CD14-positive monocyte (primary cell): Measurements from ENCODE around the gene KLHDC7B. TPM values are rescaled to one million over a fixed set of nuclear protein-coding genes. Genes with fewer than 3 reads are reported as not detected.

Experiments
- DNase-seq, 3 donors: peaks; one replicate each; pipeline ENCODE4 v3.0.0-alpha.2; 2011 to 2022
- H2AFZ ChIP-seq: 2 replicates; pipeline ENCODE4 v1.6.0; 2012; ENCODE audit warnings: mild to moderate bottlenecking, low read depth, low read length, inconsistent platforms; ENCODE audit not compliant: insufficient read depth, poor library complexity, severe bottlenecking
- H3K27ac ChIP-seq, 2 donors: 1 replicate in 1 of 2; 2 replicates in 1 of 2; pipeline ENCODE4 v1.5.1; 2012 to 2013; ENCODE audit warnings: low read length in 2 of 2, control low read depth in 1 of 2, inconsistent platforms in 1 of 2, low read depth in 1 of 2, mild to moderate bottlenecking in 1 of 2
- H3K27me3 ChIP-seq, 2 donors: one replicate each; pipeline versions ENCODE4 v1.6.0 to v1.6.1; 2011 to 2013; ENCODE audit warnings: low read length in 2 of 2; ENCODE audit not compliant: control insufficient read depth in 2 of 2, insufficient read depth in 2 of 2
- H3K36me3 ChIP-seq, 2 donors: replicated peaks in 1 of 2; 1 replicate in 1 of 2; 2 replicates in 1 of 2; pipeline versions ENCODE4 v1.5.1 to v1.6.1; 2012 to 2013; ENCODE audit warnings: low read length in 2 of 2, control low read depth in 1 of 2, inconsistent platforms in 1 of 2, mild to moderate bottlenecking in 1 of 2; ENCODE audit not compliant: insufficient read depth in 2 of 2, control insufficient read depth in 1 of 2
- H3K4me1 ChIP-seq, 2 donors: 1 replicate in 1 of 2; 2 replicates in 1 of 2; pipeline versions ENCODE4 v1.5.1 to v1.6.1; 2012 to 2013; ENCODE audit warnings: low read length in 2 of 2, control low read depth in 1 of 2, inconsistent platforms in 1 of 2, mild to moderate bottlenecking in 1 of 2, moderate library complexity in 1 of 2; ENCODE audit not compliant: insufficient read depth in 2 of 2, control insufficient read depth in 1 of 2
- H3K4me2 ChIP-seq: replicated peaks from 2 replicates; pipeline ENCODE3; 2012; ENCODE audit warnings: low read length, moderate library complexity, mild to moderate bottlenecking; ENCODE audit not compliant: poor library complexity, severe bottlenecking; ENCODE audit errors: extremely low read depth
- H3K4me3 ChIP-seq, 3 experiments: fragments of 200-600 bp in 1 of 3; sonication (generic) in 1 of 3; replicated peaks in 1 of 3; 1 replicate in 2 of 3; 2 replicates in 1 of 3; pipeline ENCODE4 v1.5.1; 2011 to 2013; ENCODE audit warnings: low read length in 3 of 3, mild to moderate bottlenecking in 3 of 3, control low read depth in 2 of 3, low read depth in 2 of 3, inconsistent platforms in 1 of 3, moderate library complexity in 1 of 3
- H3K79me2 ChIP-seq: 2 replicates; pipeline ENCODE4 v1.6.0; 2012; ENCODE audit warnings: mild to moderate bottlenecking, control low read depth, inconsistent platforms, low read length, moderate library complexity; ENCODE audit not compliant: insufficient read depth
- H3K9ac ChIP-seq: 2 replicates; pipeline ENCODE4 v1.6.0; 2017; ENCODE audit warnings: low read length, mild to moderate bottlenecking; ENCODE audit not compliant: insufficient read depth, poor library complexity, severe bottlenecking
- H3K9me3 ChIP-seq, 2 donors: replicated peaks in 1 of 2; 1 replicate in 1 of 2; 2 replicates in 1 of 2; pipeline versions ENCODE4 v1.5.1 to v1.6.1; 2012 to 2013; ENCODE audit warnings: low read length in 2 of 2, control low read depth in 1 of 2; ENCODE audit not compliant: control insufficient read depth in 1 of 2, insufficient read depth in 1 of 2
- H4K20me1 ChIP-seq: 2 replicates; pipeline ENCODE4 v1.6.0; 2012; ENCODE audit warnings: mild to moderate bottlenecking, low read length, control low read depth, moderate library complexity; ENCODE audit not compliant: insufficient read depth
- H3K27ac Mint-ChIP-seq, 7 donors: one replicate each; pipeline ENCODE4 v1.8.0; 2020; ENCODE audit warnings: mild to moderate bottlenecking in 7 of 7, mixed read lengths in 7 of 7, moderate library complexity in 6 of 7, inconsistent platforms in 2 of 7
- H3K27me3 Mint-ChIP-seq, 3 donors: one replicate each; pipeline ENCODE4 v1.8.0; 2021 to 2022; ENCODE audit warnings: low read depth in 3 of 3, mild to moderate bottlenecking in 3 of 3, mixed read lengths in 3 of 3, moderate library complexity in 3 of 3, inconsistent platforms in 1 of 3
- H3K36me3 Mint-ChIP-seq, 2 donors: one replicate each; pipeline ENCODE4 v1.8.0; 2020; ENCODE audit warnings: mixed read lengths in 2 of 2, inconsistent platforms in 1 of 2, mild to moderate bottlenecking in 1 of 2
- H3K4me1 Mint-ChIP-seq: one replicate; pipeline ENCODE4 v1.8.0; 2020; ENCODE audit warnings: mild to moderate bottlenecking, mixed read lengths
- H3K4me3 Mint-ChIP-seq, 2 donors: one replicate each; pipeline ENCODE4 v1.8.0; 2020; ENCODE audit warnings: mild to moderate bottlenecking in 2 of 2, mixed read lengths in 2 of 2, moderate library complexity in 1 of 2
- H3K9me3 Mint-ChIP-seq, 7 donors: one replicate each; pipeline ENCODE4 v1.8.0; 2020 to 2022; ENCODE audit warnings: mixed read lengths in 7 of 7, mild to moderate bottlenecking in 6 of 7, moderate library complexity in 6 of 7, inconsistent platforms in 2 of 7
- CTCF ChIP-seq: fragments of 200-600 bp; IDR thresholded peaks from one replicate; pipeline ENCODE4 v1.8.0; 2022; ENCODE audit warnings: antibody characterized with exemption, mild to moderate bottlenecking
- WGBS: methylation state at CpG from one replicate; pipeline ENCODE4 v1.1.5; 2013; ENCODE audit warnings: missing lambda C conversion rate; ENCODE audit not compliant: insufficient coverage; 5-methylcytosine and 5-hydroxymethylcytosine counted together
- intact Hi-C, 2 donors: fragments of 100-400 bp; cut with micrococcal nuclease; formaldehyde crosslinking; loops; one replicate each; pipeline versions ENCODE4 v1.15.0 to v1.15.1; 2023
- polyA plus RNA-seq, 3 donors: library from polyadenylated mRNA; depleted of rRNA in 1 of 3; unstranded in 2 of 3; stranded (reverse) in 1 of 3; fragments of 300-500 nt in 2 of 3; fragments of >200 nt in 1 of 3; fragmentation: Illumina TruSeq in 2 of 3; gene quantifications; 1 replicate in 2 of 3; 2 replicates in 1 of 3; pipeline ENCODE4 v1.2.3, GENCODE V29; 2012 to 2021

KLHDC7B gene
- polyA plus RNA-seq, 3 donors, result 0.88 to 4.3 (median 1.4) TPM

- peaks cover 0 to 8% of the 10 kb centered on the region in 2 donors for H3K27me3 ChIP-seq
- peak overlapping the region; percentile 32 for H3K9ac ChIP-seq
- H3K36me3 ChIP-seq, result peaks cover 2 to 8% of the 10 kb centered on the region in 2 donors
- H3K27me3 Mint-ChIP-seq, result peaks cover 15 to 22% (median 18%) of the 10 kb centered on the region in 3 donors
- H3K4me3 Mint-ChIP-seq, result peak overlapping the region; percentile 88 to 96
- H2AFZ ChIP-seq, result peak overlapping the region; percentile 82
- H3K9me3 ChIP-seq, result no peaks in the 10 kb centered on the region
- H3K9me3 Mint-ChIP-seq, result peaks cover 0 to 2% (median 0%) of the 10 kb centered on the region in 7 donors
- peak overlapping the region; percentile 98 for H3K4me2 ChIP-seq
- H3K4me1 ChIP-seq, result peaks cover 8 to 13% of the 10 kb centered on the region in 2 donors
- no peaks in the 10 kb centered on the region for H4K20me1 ChIP-seq
- H3K36me3 Mint-ChIP-seq, result peaks cover under 1 to 10% of the 10 kb centered on the region in 2 donors
- peaks cover 6% of the 10 kb centered on the region for H3K79me2 ChIP-seq
- no peak for DNase-seq
- TF ChIP-seq CTCF, result no peak
- peak overlapping the region in 1 of 2 donors; percentile 45 for H3K27ac ChIP-seq
- intact Hi-C loops, result loop anchor here (2.0 to 5.0 kb wide), 6 partner anchors 19 to 59 kb away; partner anchors contain the start of genes CHKB (in 1 of the 2), KLHDC7B (in 1 of the 2), LMF2 (in 1 of the 2) and NCAPH2 (in 1 of the 2)
- WGBS, result 27% methylated on average over 9 of the region's 17 CpGs
- peak overlapping the region; percentile 3 to 95 (median 72) for H3K27ac Mint-ChIP-seq
- peaks cover 17% of the 10 kb centered on the region for H3K4me1 Mint-ChIP-seq
- H3K4me3 ChIP-seq, result peak overlapping the region; percentile 53 to 94 (median 66)
These were observed 17.9 kb downstream of the KLHDC7B start for GRCh38 chr22:50563413-50564160.

GRCh38 chr22:50564289-50564688, 18.6 kb downstream of the KLHDC7B start:
- peaks cover 0 to 2% (median 0%) of the 10 kb centered on the region in 7 donors for H3K9me3 Mint-ChIP-seq
- TF ChIP-seq CTCF, result no peak
- peaks cover 17% of the 10 kb centered on the region for H3K4me1 Mint-ChIP-seq
- H3K9me3 ChIP-seq, result no peaks in the 10 kb centered on the region
- no peaks in the 10 kb centered on the region for H4K20me1 ChIP-seq
- no peak overlapping the region for H3K9ac ChIP-seq
- H3K4me3 Mint-ChIP-seq, result peak overlapping the region in 1 of 2 donors; percentile 35
- H3K79me2 ChIP-seq, result peaks cover 6% of the 10 kb centered on the region
- no peak overlapping the region for H3K4me3 ChIP-seq
- no peak overlapping the region for H2AFZ ChIP-seq
- 98% methylated on average over 11 of the region's 11 CpGs for WGBS
- H3K36me3 Mint-ChIP-seq, result peaks cover 7 to 17% of the 10 kb centered on the region in 2 donors
- peaks cover 15 to 20% (median 18%) of the 10 kb centered on the region in 3 donors for H3K27me3 Mint-ChIP-seq
- H3K36me3 ChIP-seq, result peaks cover 9 to 15% of the 10 kb centered on the region in 2 donors
- no peak overlapping the region for H3K4me2 ChIP-seq
- intact Hi-C loops, result loop anchor here (5.0 kb wide), 3 partner anchors 37 to 58 kb away; partner anchors contain the start of genes LMF2 (in 1 of the 2), NCAPH2 (in 1 of the 2) and SCO2 (in 1 of the 2)
- H3K27ac ChIP-seq, result no peak overlapping the region
- H3K4me1 ChIP-seq, result peaks cover 8 to 13% of the 10 kb centered on the region in 2 donors
- no peak for DNase-seq
- H3K27me3 ChIP-seq, result peaks cover 0 to 8% of the 10 kb centered on the region in 2 donors
- peak overlapping the region in 1 of 7 donors; percentile 36 for H3K27ac Mint-ChIP-seq
